Body of pancreas (tissue), 4 donors: ENCODE results near the gene ARSB.

Experiments
- CTCF ChIP-seq, 7 experiments: fragments of 450-650 bp in 4 of 7; fragments of 200-600 bp in 3 of 7; sonication (generic) in 3 of 7; IDR thresholded peaks; one replicate each; pipeline ENCODE4 v1.5.1; 2016 to 2019; ENCODE audit warnings: antibody characterized with exemption in 7 of 7
- POLR2A ChIP-seq, 3 donors: fragments of 450-650 bp; IDR thresholded peaks; one replicate each; pipeline ENCODE4 v1.6.1; 2016; ENCODE audit warnings: antibody characterized with exemption in 3 of 3, mild to moderate bottlenecking in 2 of 3

GRCh38 chr5:78811121-78811817 lies 173.8 kb downstream of the ARSB start:
- TF ChIP-seq POLR2A (IDR thresholded peaks at IDR 0.05) (no peak), CTCF (IDR thresholded peaks at IDR 0.05) (no peak)
